H1 (cell line): ENCODE data around the gene NR1I3. TPM values are rescaled to one million over a fixed set of nuclear protein-coding genes. Genes with fewer than 3 reads are reported as not detected.

Source experiments
- CTBP2 ChIP-seq: IDR thresholded peaks from 2 replicates; pipeline ENCODE4 v1.7.0; 2011; ENCODE audit warnings: borderline replicate concordance, mild to moderate bottlenecking, moderate library complexity, mixed read lengths, low read length; ENCODE audit not compliant: insufficient read depth, insufficient read length
- HDAC2 ChIP-seq, 2 experiments: fragments of 300-600 bp in 1 of 2; sonication (generic) in 1 of 2; IDR thresholded peaks; 2 replicates each; pipeline ENCODE4 v1.6.1; 2011 to 2012; ENCODE audit warnings: low read depth in 2 of 2, low read length in 2 of 2, mild to moderate bottlenecking in 2 of 2, moderate library complexity in 2 of 2, borderline replicate concordance in 1 of 2, inconsistent platforms in 1 of 2
- RAD21 ChIP-seq, 2 experiments: IDR thresholded peaks in 1 of 2; conservative IDR thresholded peaks in 1 of 2; 2 replicates each; pipeline ENCODE4 v1.6.1; 2011; ENCODE audit warnings: low read depth in 2 of 2, low read length in 2 of 2, improper control_type of control experiment in 1 of 2, inconsistent platforms in 1 of 2, mild to moderate bottlenecking in 1 of 2, moderate library complexity in 1 of 2
- polyA plus RNA-seq, 7 experiments: library from polyadenylated mRNA; depleted of rRNA in 3 of 7; stranded (reverse) in 5 of 7; unstranded in 2 of 7; fragments of >200 nt in 5 of 7; fragments of 200-250 nt in 2 of 7; gene quantifications; 1 replicate in 5 of 7; 2 replicates in 1 of 7; 4 replicates in 1 of 7; pipeline versions ENCODE4 v1.2.1 to v1.2.3, GENCODE V29; 2011 to 2013; ENCODE audit warnings: missing spikeins in 2 of 7, mixed read lengths in 2 of 7
- total RNA-seq: library from RNA; stranded (reverse); fragmentation: NEBNext Ultra II Directional; extraction: Animal tissue kit (Norgen Biotek cat#: 25700); gene quantifications from 2 replicates; pipeline ENCODE4 v1.2.1, GENCODE V29; 2021
- TF ChIP-seq, protein P1 (sequence below): IDR thresholded peaks from 2 replicates; pipeline ENCODE4 v1.6.1; 2011; ENCODE audit warnings: low read depth, mild to moderate bottlenecking, low read length; ENCODE audit not compliant: insufficient read depth

The NR1I3 gene
- total and polyA plus RNA-seq, 2 of the 8 experiments (the other 6 are each of a cell fraction or from before 2014, with no cell fraction given), result not detected

DNA sequence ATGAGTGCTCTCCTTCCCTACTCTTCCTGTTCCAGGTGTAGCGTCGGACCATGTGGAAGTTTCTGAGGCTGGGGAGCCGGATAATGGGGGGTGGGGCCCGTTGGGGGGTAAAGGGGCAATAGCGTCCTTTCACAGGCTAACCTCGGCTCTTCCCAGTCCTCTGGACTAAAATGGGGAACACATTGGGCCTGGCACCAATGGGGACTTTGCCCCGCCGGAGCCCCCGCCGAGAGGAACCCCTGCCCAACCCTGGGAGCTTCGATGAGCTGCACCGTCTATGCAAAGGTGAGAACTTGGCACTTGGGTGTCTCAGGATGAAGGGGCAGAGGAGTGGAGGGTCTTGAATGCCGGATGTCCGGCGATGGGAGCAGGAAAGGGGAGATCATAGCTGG, 11.7 kb downstream of the NR1I3 start (continued):
- TF ChIP-seq CTBP2 (no peak), HDAC2 (IDR thresholded peaks at IDR 0.05; ENCODE audit: borderline replicate concordance in 1 of 2, low read depth in 2 of 2, low read length in 2 of 2) (no peak), RAD21 (IDR thresholded peaks at IDR 0.05 in 1 of 2, conservative IDR thresholded peaks at IDR 0.05 in 1 of 2; ENCODE audit: low read depth in 2 of 2, low read length in 2 of 2) (no peak)
- TF ChIP-seq, protein P1, sequence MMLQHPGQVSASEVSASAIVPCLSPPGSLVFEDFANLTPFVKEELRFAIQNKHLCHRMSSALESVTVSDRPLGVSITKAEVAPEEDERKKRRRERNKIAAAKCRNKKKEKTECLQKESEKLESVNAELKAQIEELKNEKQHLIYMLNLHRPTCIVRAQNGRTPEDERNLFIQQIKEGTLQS, result no peak
- TF ChIP-seq, all 59 proteins: peak for 0
